Stomach (tissue), 9 donors: ENCODE measurements around the gene LSG1. TPM values are rescaled to one million over a fixed set of nuclear protein-coding genes. Genes with fewer than 3 reads are reported as not detected.
A peak's percentile ranks its signal among the peaks of the same experiment; 100 is the strongest.

ENCODE experiments used
- DNase-seq, 2 donors: peaks; one replicate each; pipeline versions ENCODE4 v3.0.0 to v3.0.0-alpha.2; 2013 to 2019
- H3K27ac ChIP-seq, 5 donors: fragments of 200-600 bp in 4 of 5; sonication (generic) in 4 of 5; one replicate each; pipeline ENCODE4 v1.5.1; 2013 to 2019; ENCODE audit warnings: mild to moderate bottlenecking in 1 of 5, moderate library complexity in 1 of 5
- H3K27me3 ChIP-seq, 3 donors: fragments of 200-600 bp; sonication (generic); one replicate each; pipeline ENCODE4 v1.5.1; 2017 to 2019; ENCODE audit warnings: mixed run types in 1 of 3
- H3K36me3 ChIP-seq, 4 donors: fragments of 200-600 bp; sonication (generic); 1 replicate in 3 of 4; 2 replicates in 1 of 4; pipeline ENCODE4 v1.5.1; 2016 to 2019
- H3K4me1 ChIP-seq, 4 donors: fragments of 200-600 bp; sonication (generic); one replicate each; pipeline ENCODE4 v1.5.1; 2016 to 2019
- H3K4me3 ChIP-seq, 4 donors: fragments of 200-600 bp; sonication (generic) in 3 of 4; one replicate each; pipeline ENCODE4 v1.5.1; 2016 to 2019; ENCODE audit warnings: mild to moderate bottlenecking in 1 of 4
- H3K9me3 ChIP-seq, 4 donors: fragments of 200-600 bp; sonication (generic); one replicate each; pipeline ENCODE4 v1.5.1; 2016 to 2019
- CTCF ChIP-seq, 7 experiments: fragments of 450-650 bp in 4 of 7; fragments of 200-600 bp in 3 of 7; sonication (generic) in 3 of 7; IDR thresholded peaks; one replicate each; pipeline ENCODE4 v1.5.1; 2016 to 2019; ENCODE audit warnings: antibody characterized with exemption in 7 of 7, control low read depth in 2 of 7, mild to moderate bottlenecking in 1 of 7
- EP300 ChIP-seq: sonication (generic); formaldehyde crosslinking; IDR thresholded peaks from one replicate; pipeline ENCODE4 v1.6.1; 2017; ENCODE audit warnings: antibody characterized with exemption
- POLR2A ChIP-seq, 4 donors: fragments of 450-650 bp; IDR thresholded peaks; one replicate each; pipeline ENCODE4 v1.6.1; 2016; ENCODE audit warnings: antibody characterized with exemption in 4 of 4, control low read depth in 2 of 4, mild to moderate bottlenecking in 1 of 4, moderate library complexity in 1 of 4
- POLR2AphosphoS5 ChIP-seq, 3 donors: sonication (generic); formaldehyde crosslinking; IDR thresholded peaks; one replicate each; pipeline ENCODE4 v1.6.1; 2016; ENCODE audit warnings: antibody characterized with exemption in 3 of 3
- WGBS, 5 donors: extraction: QIAGEN DNeasy Blood & Tissue Kit in 3 of 5; methylation state at CpG; one replicate each; pipeline versions ENCODE4 v1.1.5 to v1.1.7; 2013 to 2018; 5-methylcytosine and 5-hydroxymethylcytosine counted together
- intact Hi-C: fragments of 100-400 bp; cut with DNase I; formaldehyde crosslinking; loops from one replicate; pipeline ENCODE4 v1.15.1; 2023; ENCODE audit warnings: low total_unique reads
- polyA plus RNA-seq, 3 donors: library from polyadenylated mRNA; stranded (reverse); fragments of 200-250 nt; gene quantifications; one replicate each; pipeline ENCODE4 v1.2.3, GENCODE V29; 2013
- total RNA-seq, 5 donors: library from RNA; depleted of rRNA; stranded (reverse); fragments of >200 nt; gene quantifications; one replicate each; pipeline versions ENCODE4 v1.1.0 to v1.2.3, GENCODE V29; 2014 to 2016
- donor health status: healthy with polysubstance abuse.
- donor health status: Bipolar disorder and iron deficiency.
- donor health status: healthy.

The LSG1 gene
- total and polyA plus RNA-seq, 8 donors = 7.2 to 240 (median 25.8) TPM

DNA sequence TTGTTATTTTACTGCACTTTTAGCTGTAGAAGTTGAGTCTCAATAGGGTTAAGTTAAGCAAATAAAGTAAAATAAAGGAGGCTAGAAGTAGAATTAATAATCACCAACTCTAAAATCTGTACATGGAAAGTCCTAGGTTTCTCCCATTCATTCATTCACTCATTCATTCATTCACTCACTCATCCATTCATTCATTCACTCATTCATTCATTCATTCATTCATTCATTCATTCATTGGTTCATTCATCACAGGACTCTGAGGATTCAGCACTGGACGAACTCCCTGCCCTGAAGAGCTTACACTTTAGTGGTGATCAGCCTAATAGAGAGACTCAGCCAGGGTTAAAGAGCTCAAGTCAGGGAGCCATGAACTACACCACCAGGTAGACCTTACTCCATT, 4.5 kb upstream of the LSG1 start:
- WGBS, 5 donors = 73 to 90% (median 83%) methylated on average over 1 of the region's 1 CpG
- no peak overlapping the region for H3K27ac ChIP-seq
- peaks cover 0 to 9% (median 3%) of the 10 kb centered on the region in 4 donors for H3K4me1 ChIP-seq
- no peak for DNase-seq
- intact Hi-C loops = no loop called here
- no peaks in the 10 kb centered on the region for H3K36me3 ChIP-seq
- H3K9me3 ChIP-seq = no peaks in the 10 kb centered on the region
- peaks cover 0 to 21% (median 0%) of the 10 kb centered on the region in 3 donors for H3K27me3 ChIP-seq
- TF ChIP-seq CTCF (IDR thresholded peaks at IDR 0.05) (no peak), EP300 (no peak), POLR2A (IDR thresholded peaks at IDR 0.05) (no peak), POLR2AphosphoS5 (IDR thresholded peaks at IDR 0.05) (no peak)
- no peak overlapping the region for H3K4me3 ChIP-seq

GRCh38 chr3:194675680-194676079, 3.7 kb upstream of the LSG1 start:
- Histone ChIP-seq H3K4me1 (peaks cover 7 to 17% (median 11%) of the 10 kb centered on the region in 4 donors), H3K27me3 (peaks cover 0 to 21% (median 0%) of the 10 kb centered on the region in 3 donors), H3K4me3 (no peak overlapping the region), H3K9me3 (no peaks in the 10 kb centered on the region), H3K27ac (no peak overlapping the region), H3K36me3 (no peaks in the 10 kb centered on the region)
- DNase-seq = no peak
- TF ChIP-seq CTCF (IDR thresholded peaks at IDR 0.05) = no peak
- TF ChIP-seq POLR2AphosphoS5 (IDR thresholded peaks at IDR 0.05) = no peak
- TF ChIP-seq EP300 = no peak
- no peak for TF ChIP-seq POLR2A (IDR thresholded peaks at IDR 0.05)
- intact Hi-C loops = no loop called here
- 41 to 66% (median 41%) methylated on average over 4 of the region's 4 CpGs for WGBS, 5 donors

DNA sequence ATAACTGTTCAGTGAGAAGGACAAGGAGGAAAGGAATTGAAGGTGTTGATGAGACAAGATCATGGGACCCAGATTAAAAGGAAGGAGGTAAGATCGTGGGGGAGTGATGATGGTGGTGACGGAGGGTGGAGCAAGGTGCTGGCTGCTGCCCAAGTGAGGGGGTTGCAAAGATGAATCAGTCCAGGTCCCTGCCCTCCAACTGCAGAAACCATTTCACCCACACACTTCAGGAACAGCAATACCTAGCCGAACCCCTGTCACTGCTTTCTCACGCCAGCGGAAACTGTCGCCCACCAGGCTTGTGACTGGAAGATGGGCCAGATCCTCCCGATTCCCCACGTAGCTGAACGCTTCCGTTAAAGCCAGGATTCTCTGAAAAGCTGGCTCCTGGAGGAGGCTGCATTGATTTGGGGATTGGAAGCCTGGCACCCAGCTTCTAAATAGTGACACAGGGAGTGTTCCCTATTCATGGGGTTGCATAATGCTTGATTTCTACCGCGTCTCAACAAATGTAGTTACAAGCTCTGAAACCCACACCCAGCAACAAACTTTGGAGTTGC, 3.2 kb upstream of the LSG1 start:
- Histone ChIP-seq H3K9me3 (no peaks in the 10 kb centered on the region), H3K4me3 (no peak overlapping the region), H3K27ac (no peak overlapping the region), H3K36me3 (no peaks in the 10 kb centered on the region), H3K27me3 (peaks cover 0 to 21% (median 0%) of the 10 kb centered on the region in 3 donors), H3K4me1 (peaks cover 10 to 22% (median 16%) of the 10 kb centered on the region in 4 donors)
- intact Hi-C loops = no loop called here
- TF ChIP-seq EP300 (no peak), POLR2AphosphoS5 (IDR thresholded peaks at IDR 0.05) (no peak), POLR2A (IDR thresholded peaks at IDR 0.05) (no peak)
- 47 to 57% (median 55%) methylated on average over 10 to 12 of the region's 12 CpGs for WGBS, 5 donors
- no peak for DNase-seq

GRCh38 chr3:194673761-194674160, 1.8 kb upstream of the LSG1 start:
- no peaks in the 10 kb centered on the region for H3K9me3 ChIP-seq
- no peak overlapping the region for H3K4me3 ChIP-seq
- WGBS, 5 donors = 75 to 84% (median 80%) methylated on average over 2 to 3 of the region's 3 CpGs
- H3K4me1 ChIP-seq = peaks cover 10 to 31% (median 19%) of the 10 kb centered on the region in 4 donors
- DNase-seq = no peak
- intact Hi-C loops = no loop called here
- peaks cover 0 to 13% (median 11%) of the 10 kb centered on the region in 4 donors for H3K36me3 ChIP-seq
- TF ChIP-seq CTCF (IDR thresholded peaks at IDR 0.05) (no peak), POLR2AphosphoS5 (IDR thresholded peaks at IDR 0.05) (no peak), EP300 (no peak), POLR2A (IDR thresholded peaks at IDR 0.05) (no peak)
- H3K27me3 ChIP-seq = peaks cover 0 to 21% (median 0%) of the 10 kb centered on the region in 3 donors
- no peak overlapping the region for H3K27ac ChIP-seq

- intact Hi-C loops = no loop called here
- TF ChIP-seq EP300 (no peak), CTCF (IDR thresholded peaks at IDR 0.05) (no peak), POLR2A (IDR thresholded peaks at IDR 0.05) (no peak), POLR2AphosphoS5 (IDR thresholded peaks at IDR 0.05) (no peak)
- peaks cover 0 to 21% (median 0%) of the 10 kb centered on the region in 3 donors for H3K27me3 ChIP-seq
- WGBS, 5 donors = 24 to 40% (median 37%) methylated on average over 5 of the region's 5 CpGs
- DNase-seq = peak in 1 of 2 donors; percentile 32
- H3K9me3 ChIP-seq = no peaks in the 10 kb centered on the region
- peaks cover 10 to 31% (median 19%) of the 10 kb centered on the region in 4 donors for H3K4me1 ChIP-seq
- H3K27ac ChIP-seq = peak overlapping the region; percentile 23 to 95 (median 92)
- peaks cover 8 to 21% (median 20%) of the 10 kb centered on the region in 4 donors for H3K36me3 ChIP-seq
- H3K4me3 ChIP-seq = peak overlapping the region; percentile 78 to 98 (median 88)
Observed at GRCh38 chr3:194672876-194673275, 885 bp upstream of the LSG1 start.
